HepG2 (cell line): ENCODE results near the gene CGREF1. TPM values are rescaled to one million over a fixed set of nuclear protein-coding genes. Genes with fewer than 3 reads are reported as not detected.
A peak's percentile ranks its signal among the peaks of the same experiment; 100 is the strongest.

ENCODE experiments used
- CREB1 ChIP-seq, 2 experiments: fragments of 450-650 bp in 1 of 2; IDR thresholded peaks; 2 replicates each; pipeline ENCODE4 v1.6.1; 2016 to 2017; ENCODE audit warnings: control low read depth in 1 of 2, mild to moderate bottlenecking in 1 of 2, missing compliant biosample characterization in 1 of 2, missing genetic modification characterization in 1 of 2
- NAIF1 ChIP-seq: sonication (generic); formaldehyde crosslinking; IDR thresholded peaks from 2 replicates; pipeline ENCODE4 v1.5.0; 2020; ENCODE audit warnings: mild to moderate bottlenecking, missing genetic modification reagents, borderline replicate concordance
- NR2F6 ChIP-seq, 2 experiments: IDR thresholded peaks; 2 replicates each; pipeline ENCODE4 v1.6.1; 2016; ENCODE audit warnings: antibody characterized with exemption in 1 of 2, mild to moderate bottlenecking in 1 of 2
- RFX1 ChIP-seq: fragments of 450-650 bp; IDR thresholded peaks from 2 replicates; pipeline ENCODE4 v1.6.1; 2017
- SMAD9 ChIP-seq: sonication (generic); formaldehyde crosslinking; IDR thresholded peaks from 2 replicates; pipeline ENCODE4 v1.5.1; 2020; ENCODE audit warnings: mild to moderate bottlenecking, missing genetic modification reagents
- ZBTB42 ChIP-seq: sonication (generic); formaldehyde crosslinking; IDR thresholded peaks from 2 replicates; pipeline ENCODE4 v1.5.0; 2020; ENCODE audit warnings: mild to moderate bottlenecking, missing genetic modification reagents
- ZBTB7A ChIP-seq: sonication (generic); formaldehyde crosslinking; IDR thresholded peaks from 2 replicates; pipeline ENCODE4 v1.8.0; 2022; ENCODE audit warnings: mild to moderate bottlenecking, missing genetic modification reagents
- ZC3H4 ChIP-seq: sonication (generic); formaldehyde crosslinking; IDR thresholded peaks from 2 replicates; pipeline ENCODE4 v1.4.0; 2020; ENCODE audit warnings: missing genetic modification reagents, borderline replicate concordance
- ZNF446 ChIP-seq: sonication (generic); formaldehyde crosslinking; IDR thresholded peaks from 2 replicates; pipeline ENCODE4 v1.5.0; 2020; ENCODE audit warnings: mild to moderate bottlenecking, missing genetic modification reagents
- ZNF496 ChIP-seq: sonication (generic); formaldehyde crosslinking; IDR thresholded peaks from 2 replicates; pipeline ENCODE4 v1.8.1; 2023; ENCODE audit warnings: mild to moderate bottlenecking, moderate library complexity, missing genetic modification reagents; ENCODE audit not compliant: insufficient replicate concordance
- ZNF780A ChIP-seq: sonication (generic); formaldehyde crosslinking; IDR thresholded peaks from 2 replicates; pipeline ENCODE4 v1.8.0; 2022; ENCODE audit warnings: mild to moderate bottlenecking, missing genetic modification reagents, moderate library complexity
- ZNF781 ChIP-seq: sonication (generic); formaldehyde crosslinking; IDR thresholded peaks from 2 replicates; pipeline ENCODE4 v1.5.1; 2020; ENCODE audit warnings: borderline replicate concordance, mild to moderate bottlenecking, missing genetic modification reagents; ENCODE audit errors: not compliant biosample characterization
- polyA plus RNA-seq, 8 experiments: library from polyadenylated mRNA; depleted of rRNA in 3 of 8; stranded (reverse) in 7 of 8; unstranded in 1 of 8; fragments of >200 nt; fragmentation: Illumina TruSeq in 4 of 8; extraction: Trizol in 4 of 8; gene quantifications; 2 replicates each; pipeline versions ENCODE4 v1.2.1 to v1.2.3, GENCODE V29; 2011 to 2016; ENCODE audit warnings: low read depth in 4 of 8, missing spikeins in 1 of 8, mixed read lengths in 1 of 8; ENCODE audit not compliant: insufficient read depth in 1 of 8
- total RNA-seq, 5 experiments: library from RNA; depleted of rRNA; stranded (reverse); fragments of >200 nt; fragmentation: Illumina TruSeq; extraction: Trizol; gene quantifications; 2 replicates each; pipeline ENCODE4 v1.2.3, GENCODE V29; 2016; ENCODE audit warnings: low read depth in 1 of 5
- TF ChIP-seq, protein P1 (sequence below): sonication (generic); formaldehyde crosslinking; IDR thresholded peaks from 2 replicates; pipeline ENCODE4 v1.8.1; 2023; ENCODE audit warnings: mild to moderate bottlenecking, inconsistent platforms, moderate library complexity, missing genetic modification reagents, borderline replicate concordance
- TF ChIP-seq, protein P2 (sequence below), 2 experiments: sonication (generic) in 1 of 2; formaldehyde crosslinking in 1 of 2; IDR thresholded peaks; 2 replicates each; pipeline versions ENCODE4 v1.6.1 to v1.9.0; 2014 to 2022; ENCODE audit warnings: antibody characterized with exemption in 1 of 2, borderline replicate concordance in 1 of 2, inconsistent platforms in 1 of 2, low read depth in 1 of 2, missing genetic modification reagents in 1 of 2
- TF ChIP-seq, protein P3 (sequence below): IDR thresholded peaks from 2 replicates; pipeline ENCODE4 v1.6.1; 2016; ENCODE audit warnings: mild to moderate bottlenecking, missing biosample characterization, missing genetic modification reagents
- TF ChIP-seq, protein P4 (sequence below): sonication (generic); formaldehyde crosslinking; IDR thresholded peaks from 2 replicates; pipeline ENCODE4 v1.4.0; 2020; ENCODE audit warnings: missing genetic modification reagents, borderline replicate concordance

CGREF1 gene
- total and polyA plus RNA-seq, 2 of the 13 experiments (the other 11 are each of a cell fraction or from before 2014, with no cell fraction given): 13.9 to 23.4 TPM

DNA sequence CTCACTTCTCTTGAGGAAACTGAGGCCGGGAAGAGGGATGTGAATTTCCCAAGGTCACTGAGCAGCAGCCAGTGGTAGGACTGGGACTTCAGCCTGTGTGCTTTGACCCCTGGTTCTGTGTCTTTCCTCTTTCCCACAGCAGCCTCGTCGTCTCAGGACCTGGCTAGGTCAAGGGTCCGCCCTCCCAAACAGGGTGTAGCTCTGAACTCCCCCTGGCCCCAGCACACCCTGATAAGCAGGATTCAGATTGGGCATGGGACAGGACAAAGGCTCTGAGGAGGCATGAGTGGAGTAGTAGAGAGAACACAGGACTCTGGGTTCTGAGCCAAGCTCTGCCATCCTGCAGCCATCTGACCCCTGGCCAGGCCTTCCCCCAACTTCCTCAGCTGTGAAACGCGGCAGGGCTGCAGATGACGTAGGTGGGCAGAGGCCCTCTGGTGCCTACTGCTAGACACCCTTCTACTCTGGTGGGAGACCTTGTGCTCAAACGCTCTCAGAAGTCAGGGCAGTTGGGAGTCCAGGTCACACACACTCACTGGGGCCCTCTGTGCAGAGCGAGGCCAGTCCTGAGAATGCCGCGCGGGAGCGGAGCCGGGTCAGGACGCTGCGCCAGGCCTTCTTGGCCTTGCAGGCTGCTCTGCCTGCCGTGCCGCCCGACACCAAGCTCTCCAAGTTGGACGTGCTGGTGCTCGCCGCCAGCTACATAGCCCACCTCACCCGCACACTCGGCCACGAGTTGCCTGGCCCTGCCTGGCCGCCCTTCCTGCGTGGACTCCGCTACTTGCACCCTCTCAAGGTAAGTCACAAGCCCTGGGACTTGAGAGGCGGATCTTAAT is 30.9 kb upstream of the CGREF1 start (continued):
- TF ChIP-seq, protein P1, sequence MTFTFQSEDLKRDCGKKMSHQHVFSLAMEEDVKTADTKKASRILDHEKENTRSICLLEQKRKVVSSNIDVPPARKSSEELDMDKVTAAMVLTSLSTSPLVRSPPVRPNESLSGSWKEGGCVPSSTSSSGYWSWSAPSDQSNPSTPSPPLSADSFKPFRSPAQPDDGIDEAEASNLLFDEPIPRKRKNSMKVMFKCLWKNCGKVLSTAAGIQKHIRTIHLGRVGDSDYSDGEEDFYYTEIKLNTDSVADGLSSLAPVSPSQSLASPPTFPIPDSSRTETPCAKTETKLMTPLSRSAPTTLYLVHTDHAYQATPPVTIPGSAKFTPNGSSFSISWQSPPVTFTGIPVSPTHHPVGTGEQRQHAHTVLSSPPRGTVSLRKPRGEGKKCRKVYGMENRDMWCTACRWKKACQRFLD: no peak
- TF ChIP-seq ZNF496 (CRISPR knock-in tag) (no peak), SMAD9 (CRISPR knock-in tag) (no peak), ZNF780A (no peak), NAIF1 (no peak), NR2F6 (IDR thresholded peaks at IDR 0.05) (no peak), NR2F6 (CRISPR knock-in tag; IDR thresholded peaks at IDR 0.05) (0 out of 2 replicates have a peak, but pooled peaks have one; percentile 7), ZBTB7A (0 out of 2 replicates have a peak, but pooled peaks have one; percentile 24), ZNF446 (CRISPR knock-in tag) (no peak), RFX1 (no peak), CREB1 (IDR thresholded peaks at IDR 0.05) (peak; percentile 19; the same call in 1 of the 2 replicates), CREB1 (CRISPR knock-in tag; IDR thresholded peaks at IDR 0.05) (no peak), ZNF781 (no peak), ZBTB42 (CRISPR knock-in tag) (no peak), ZC3H4 (CRISPR knock-in tag) (no peak)
- TF ChIP-seq, protein P2, sequence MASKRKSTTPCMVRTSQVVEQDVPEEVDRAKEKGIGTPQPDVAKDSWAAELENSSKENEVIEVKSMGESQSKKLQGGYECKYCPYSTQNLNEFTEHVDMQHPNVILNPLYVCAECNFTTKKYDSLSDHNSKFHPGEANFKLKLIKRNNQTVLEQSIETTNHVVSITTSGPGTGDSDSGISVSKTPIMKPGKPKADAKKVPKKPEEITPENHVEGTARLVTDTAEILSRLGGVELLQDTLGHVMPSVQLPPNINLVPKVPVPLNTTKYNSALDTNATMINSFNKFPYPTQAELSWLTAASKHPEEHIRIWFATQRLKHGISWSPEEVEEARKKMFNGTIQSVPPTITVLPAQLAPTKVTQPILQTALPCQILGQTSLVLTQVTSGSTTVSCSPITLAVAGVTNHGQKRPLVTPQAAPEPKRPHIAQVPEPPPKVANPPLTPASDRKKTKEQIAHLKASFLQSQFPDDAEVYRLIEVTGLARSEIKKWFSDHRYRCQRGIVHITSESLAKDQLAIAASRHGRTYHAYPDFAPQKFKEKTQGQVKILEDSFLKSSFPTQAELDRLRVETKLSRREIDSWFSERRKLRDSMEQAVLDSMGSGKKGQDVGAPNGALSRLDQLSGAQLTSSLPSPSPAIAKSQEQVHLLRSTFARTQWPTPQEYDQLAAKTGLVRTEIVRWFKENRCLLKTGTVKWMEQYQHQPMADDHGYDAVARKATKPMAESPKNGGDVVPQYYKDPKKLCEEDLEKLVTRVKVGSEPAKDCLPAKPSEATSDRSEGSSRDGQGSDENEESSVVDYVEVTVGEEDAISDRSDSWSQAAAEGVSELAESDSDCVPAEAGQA (IDR thresholded peaks at IDR 0.05; ENCODE audit: low read depth): no peak
- TF ChIP-seq, protein P2 (CRISPR knock-in tag; IDR thresholded peaks at IDR 0.05; ENCODE audit: borderline replicate concordance): no peak
- TF ChIP-seq, protein P3, sequence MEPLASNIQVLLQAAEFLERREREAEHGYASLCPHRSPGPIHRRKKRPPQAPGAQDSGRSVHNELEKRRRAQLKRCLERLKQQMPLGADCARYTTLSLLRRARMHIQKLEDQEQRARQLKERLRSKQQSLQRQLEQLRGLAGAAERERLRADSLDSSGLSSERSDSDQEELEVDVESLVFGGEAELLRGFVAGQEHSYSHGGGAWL: 0 out of 2 replicates have a peak, but pooled peaks have one; percentile 40
- TF ChIP-seq, protein P4, sequence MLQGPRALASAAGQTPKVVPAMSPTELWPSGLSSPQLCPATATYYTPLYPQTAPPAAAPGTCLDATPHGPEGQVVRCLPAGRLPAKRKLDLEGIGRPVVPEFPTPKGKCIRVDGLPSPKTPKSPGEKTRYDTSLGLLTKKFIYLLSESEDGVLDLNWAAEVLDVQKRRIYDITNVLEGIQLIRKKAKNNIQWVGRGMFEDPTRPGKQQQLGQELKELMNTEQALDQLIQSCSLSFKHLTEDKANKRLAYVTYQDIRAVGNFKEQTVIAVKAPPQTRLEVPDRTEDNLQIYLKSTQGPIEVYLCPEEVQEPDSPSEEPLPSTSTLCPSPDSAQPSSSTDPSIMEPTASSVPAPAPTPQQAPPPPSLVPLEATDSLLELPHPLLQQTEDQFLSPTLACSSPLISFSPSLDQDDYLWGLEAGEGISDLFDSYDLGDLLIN: no peak
